PFSK-1 (cell line): ENCODE measurements around the gene XAB2.

Experiments
- POLR2AphosphoS5 ChIP-seq: IDR thresholded peaks from 2 replicates; pipeline ENCODE4 v1.6.1; 2012; ENCODE audit warnings: low read depth, mild to moderate bottlenecking, control low read depth, low read length, moderate library complexity
- SIN3A ChIP-seq: IDR thresholded peaks from 2 replicates; pipeline ENCODE4 v1.6.1; 2012; ENCODE audit warnings: mild to moderate bottlenecking, low read length, moderate library complexity, borderline replicate concordance; ENCODE audit not compliant: insufficient read depth

DNA sequence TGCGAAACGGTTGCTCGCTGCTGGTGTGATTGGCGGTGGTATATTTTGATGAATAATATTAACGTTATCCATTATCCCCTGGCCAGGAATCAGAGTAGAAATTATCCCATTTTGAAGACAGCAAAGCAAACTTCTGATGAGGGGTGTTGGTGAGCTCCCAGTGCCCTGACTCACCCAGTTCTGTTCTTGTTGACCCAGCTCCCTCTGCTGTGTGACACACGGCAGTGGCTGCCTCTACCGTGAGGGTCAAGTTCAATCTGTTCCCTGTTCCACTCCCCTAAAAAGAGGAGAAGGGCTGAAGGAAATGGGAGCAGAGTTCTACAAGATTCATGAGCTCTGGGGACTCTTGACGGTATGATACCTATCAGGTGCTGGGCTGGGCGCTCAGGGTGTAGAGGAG, 31.7 kb downstream of the XAB2 start:
- TF ChIP-seq SIN3A (no peak), POLR2AphosphoS5 (no peak)
